Measurements from ENCODE around the gene CHKA. TPM values are rescaled to one million over a fixed set of nuclear protein-coding genes. Genes with fewer than 3 reads are reported as not detected.

CHKA gene
- total and polyA plus RNA-seq, 8 donors: 17.4 to 110 (median 31.6) TPM

DNA sequence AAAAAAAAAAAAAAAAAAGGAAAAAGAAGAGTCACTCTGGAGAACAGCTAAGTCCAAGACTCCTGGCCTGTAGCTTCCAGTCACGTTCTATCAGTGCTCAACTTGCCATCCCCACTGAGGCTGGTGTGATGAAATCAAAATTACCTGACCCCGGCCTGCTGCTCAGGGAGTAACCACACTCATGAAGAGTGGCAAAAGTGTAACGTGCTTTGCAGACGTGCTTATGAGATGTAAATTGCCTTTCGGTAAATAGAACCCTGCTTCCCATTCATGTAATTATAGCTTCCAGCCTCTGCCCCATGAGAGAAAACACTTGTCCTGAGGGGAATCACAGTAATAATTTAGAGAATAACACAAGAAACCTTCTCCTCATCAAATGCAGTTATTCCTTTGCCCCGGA, 28.2 kb upstream of the CHKA start:
- ATAC-seq (no peak), DNase-seq (no peak), FAIRE-seq (no peak)
- no peaks in the 10 kb centered on the region for H3K9me3 ChIP-seq
- H3K4me3 ChIP-seq: no peak overlapping the region
- WGBS, 2 donors: 84 to 88% methylated on average over 6 of the region's 6 CpGs
- H3K27me3 ChIP-seq: no peaks in the 10 kb centered on the region
- intact Hi-C loops (cut with DNase I): no loop called here
- H3K4me1 ChIP-seq: peaks cover 23 to 44% (median 32%) of the 10 kb centered on the region in 3 donors
- TF ChIP-seq, protein P1, sequence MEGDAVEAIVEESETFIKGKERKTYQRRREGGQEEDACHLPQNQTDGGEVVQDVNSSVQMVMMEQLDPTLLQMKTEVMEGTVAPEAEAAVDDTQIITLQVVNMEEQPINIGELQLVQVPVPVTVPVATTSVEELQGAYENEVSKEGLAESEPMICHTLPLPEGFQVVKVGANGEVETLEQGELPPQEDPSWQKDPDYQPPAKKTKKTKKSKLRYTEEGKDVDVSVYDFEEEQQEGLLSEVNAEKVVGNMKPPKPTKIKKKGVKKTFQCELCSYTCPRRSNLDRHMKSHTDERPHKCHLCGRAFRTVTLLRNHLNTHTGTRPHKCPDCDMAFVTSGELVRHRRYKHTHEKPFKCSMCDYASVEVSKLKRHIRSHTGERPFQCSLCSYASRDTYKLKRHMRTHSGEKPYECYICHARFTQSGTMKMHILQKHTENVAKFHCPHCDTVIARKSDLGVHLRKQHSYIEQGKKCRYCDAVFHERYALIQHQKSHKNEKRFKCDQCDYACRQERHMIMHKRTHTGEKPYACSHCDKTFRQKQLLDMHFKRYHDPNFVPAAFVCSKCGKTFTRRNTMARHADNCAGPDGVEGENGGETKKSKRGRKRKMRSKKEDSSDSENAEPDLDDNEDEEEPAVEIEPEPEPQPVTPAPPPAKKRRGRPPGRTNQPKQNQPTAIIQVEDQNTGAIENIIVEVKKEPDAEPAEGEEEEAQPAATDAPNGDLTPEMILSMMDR (IDR thresholded peaks at IDR 0.05): no peak
- no peaks in the 10 kb centered on the region for H3K36me3 ChIP-seq
- H3K27ac ChIP-seq: peak overlapping the region in 2 of 4 donors; percentile 45 to 52

DNA sequence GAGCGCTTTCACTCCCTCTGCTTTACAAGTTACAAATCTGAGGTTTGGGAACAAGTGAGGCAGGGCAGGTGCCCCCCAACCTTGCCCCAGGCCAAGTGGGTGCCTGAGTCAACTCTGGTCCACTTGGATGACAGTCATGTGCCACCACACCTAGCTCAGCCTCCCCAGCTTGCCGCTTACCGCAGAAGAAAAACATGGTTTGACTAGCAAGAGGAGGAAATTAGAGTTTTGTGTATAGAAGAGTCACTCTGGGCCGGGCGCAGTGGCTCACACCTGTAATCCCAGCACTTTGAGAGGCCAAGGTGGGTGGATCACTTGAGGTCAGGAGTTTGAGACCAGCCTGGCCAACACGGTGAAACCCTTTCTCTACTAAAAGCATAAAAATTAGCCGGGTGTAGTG, 27.7 kb upstream of the CHKA start:
- intact Hi-C loops (cut with DNase I): no loop called here
- no peaks in the 10 kb centered on the region for H3K27me3 ChIP-seq
- no peaks in the 10 kb centered on the region for H3K36me3 ChIP-seq
- ATAC-seq (no peak), FAIRE-seq (no peak), DNase-seq (no peak)
- H3K4me3 ChIP-seq: no peak overlapping the region
- TF ChIP-seq, protein P1 (IDR thresholded peaks at IDR 0.05): no peak
- peaks cover 23 to 44% (median 32%) of the 10 kb centered on the region in 3 donors for H3K4me1 ChIP-seq
- WGBS, 2 donors: 95 to 96% methylated on average over 7 of the region's 7 CpGs
- H3K27ac ChIP-seq: no peak overlapping the region
- H3K9me3 ChIP-seq: no peaks in the 10 kb centered on the region

DNA sequence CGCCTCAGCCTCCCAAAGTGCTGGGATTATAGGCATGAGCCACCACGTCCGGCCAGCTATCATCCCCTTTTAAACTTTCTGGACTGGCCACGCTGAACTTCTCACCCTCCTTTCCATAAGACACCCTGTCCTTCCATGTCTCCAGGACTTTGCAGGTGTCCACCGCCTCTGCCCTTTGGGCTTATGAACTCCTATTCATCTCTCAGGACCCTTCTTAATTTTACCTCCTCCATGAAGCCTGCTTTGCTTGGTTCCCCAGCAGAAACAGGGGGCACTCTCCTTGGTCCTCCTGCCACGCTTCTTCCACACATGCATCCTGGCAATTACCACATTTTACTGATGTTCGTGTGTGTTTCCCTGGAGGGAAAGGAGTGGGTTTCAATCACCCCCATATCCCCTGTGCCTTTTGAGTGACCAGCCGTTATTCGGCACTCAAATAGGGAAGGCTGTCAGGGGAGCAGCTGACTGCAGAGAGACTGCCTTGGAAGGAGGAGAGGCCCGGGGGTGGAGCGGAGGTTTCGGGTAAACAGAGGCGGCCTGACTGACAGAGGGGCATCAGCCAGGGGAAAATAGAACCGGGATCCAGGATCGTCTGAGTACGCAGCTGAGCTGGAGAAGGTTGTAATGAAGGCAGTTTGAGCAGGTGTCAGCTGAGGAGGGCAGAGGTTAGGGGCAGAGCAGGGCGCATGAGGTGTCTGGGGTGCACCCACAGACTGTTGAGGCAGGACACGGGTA, 27.1 kb upstream of the CHKA start:
- DNase-seq: peak in 2 of 6 donors; percentile 36 to 55
- WGBS, 2 donors: 90 to 91% methylated on average over 18 of the region's 18 CpGs
- H3K27ac ChIP-seq: no peak overlapping the region
- H3K4me3 ChIP-seq: no peak overlapping the region
- H3K36me3 ChIP-seq: no peaks in the 10 kb centered on the region
- ATAC-seq: no peak
- H3K27me3 ChIP-seq: no peaks in the 10 kb centered on the region
- FAIRE-seq: no peak
- intact Hi-C loops (cut with DNase I): no loop called here
- TF ChIP-seq, protein P1 (IDR thresholded peaks at IDR 0.05): no peak
- peaks cover 23 to 46% (median 32%) of the 10 kb centered on the region in 3 donors for H3K4me1 ChIP-seq
- H3K9me3 ChIP-seq: no peaks in the 10 kb centered on the region

DNA sequence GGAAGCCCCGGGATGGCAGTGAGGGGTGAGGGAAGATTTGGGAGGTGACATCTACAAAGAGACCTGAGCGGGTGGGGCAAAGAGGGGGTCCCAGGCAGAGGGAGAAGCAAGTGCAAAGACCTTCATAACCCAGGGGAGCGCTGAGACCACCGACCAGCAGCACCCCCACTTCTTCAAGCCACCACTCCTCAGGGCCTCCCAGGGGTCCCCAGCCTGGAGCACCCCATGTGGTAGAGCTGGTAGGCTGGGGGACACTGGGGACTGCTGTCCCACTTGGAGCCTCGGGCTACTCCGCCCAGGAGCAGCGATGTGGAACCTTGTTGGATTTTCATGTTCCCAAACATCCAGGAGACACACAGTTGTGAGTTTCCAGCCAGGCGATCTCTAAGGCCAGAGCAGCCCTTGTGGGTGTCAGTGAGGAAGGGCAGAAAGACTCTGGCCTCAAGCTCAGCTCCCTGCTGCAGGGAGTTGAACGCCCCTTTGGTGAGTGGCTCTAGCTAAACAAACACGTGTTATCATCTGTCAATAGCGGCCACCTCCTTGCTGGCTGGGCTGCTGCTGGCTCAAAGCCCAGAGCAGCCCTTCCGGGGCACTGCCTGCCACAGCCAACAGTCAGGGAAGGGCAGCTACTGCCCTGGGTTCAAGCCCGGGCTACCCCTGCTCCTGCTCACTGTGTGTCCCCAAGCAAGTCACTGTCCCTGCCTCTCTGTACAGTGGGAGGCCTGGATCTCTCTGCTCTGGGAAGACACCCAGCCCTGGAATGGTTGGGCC, 25.7 kb upstream of the CHKA start:
- Histone ChIP-seq H3K4me1 (peaks cover 36 to 58% (median 45%) of the 10 kb centered on the region in 3 donors), H3K27ac (peak overlapping the region; percentile 84 to 94 (median 89)), H3K4me3 (peak overlapping the region in 1 of 4 donors; percentile 17), H3K27me3 (no peaks in the 10 kb centered on the region), H3K9me3 (no peaks in the 10 kb centered on the region), H3K36me3 (no peaks in the 10 kb centered on the region)
- intact Hi-C loops (cut with DNase I): no loop called here
- WGBS, 2 donors: 18 to 26% methylated on average over 13 of the region's 13 CpGs
- FAIRE-seq (no peak), DNase-seq (peak; percentile 79 to 94 (median 87)), ATAC-seq (peak; percentile 69 to 81 (median 76))
- TF ChIP-seq, protein P1 (IDR thresholded peaks at IDR 0.05): no peak
